ENCODE data around the gene ATAD3B.
"Not testable (repeated sequence)": the region's sequence is repeated elsewhere in the genome, so short reads cannot be mapped to it uniquely, and the experiment has no call there.

Gene ATAD3B

DNA sequence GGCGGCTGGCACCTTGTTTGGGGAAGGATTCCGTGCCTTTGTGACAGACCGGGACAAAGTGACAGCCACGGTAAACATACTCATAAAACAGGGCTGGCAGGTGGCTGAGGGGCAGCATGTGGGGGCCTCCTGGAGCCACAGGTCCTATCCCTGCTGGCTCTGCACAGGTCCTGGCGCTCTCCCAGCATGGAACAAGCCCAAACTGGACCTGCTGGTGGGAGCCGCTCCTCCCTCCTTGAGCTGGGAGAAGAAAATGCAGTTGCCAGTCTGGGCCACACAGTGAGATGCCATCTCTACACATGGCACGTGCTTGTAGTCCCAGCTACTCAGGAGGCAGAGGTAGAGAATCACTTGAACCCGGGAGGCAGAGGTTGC lies 19.2 kb upstream of the ATAD3B start:
- DNase-seq = not testable (repeated sequence)

DNA sequence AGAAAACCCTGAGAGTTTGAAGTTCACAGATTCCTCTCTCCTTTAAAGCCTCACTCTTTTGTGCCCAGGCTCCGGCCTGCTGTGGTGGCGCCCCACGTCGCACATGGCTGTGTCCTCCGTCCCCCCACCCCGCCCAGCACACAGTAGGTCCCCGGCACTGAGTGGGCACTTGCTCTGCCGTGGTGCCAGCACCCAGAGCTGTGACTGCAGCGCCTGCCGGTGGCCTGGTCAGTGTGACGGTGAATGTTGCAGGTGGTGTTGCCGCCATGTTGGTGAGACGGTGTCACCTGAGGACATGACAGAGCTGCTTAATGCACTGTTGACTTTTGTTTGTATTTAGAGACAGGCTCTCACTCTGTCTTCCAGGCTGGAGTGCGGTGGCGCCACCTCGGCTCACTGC lies 18.7 kb upstream of the ATAD3B start:
- DNase-seq = no peak

DNA sequence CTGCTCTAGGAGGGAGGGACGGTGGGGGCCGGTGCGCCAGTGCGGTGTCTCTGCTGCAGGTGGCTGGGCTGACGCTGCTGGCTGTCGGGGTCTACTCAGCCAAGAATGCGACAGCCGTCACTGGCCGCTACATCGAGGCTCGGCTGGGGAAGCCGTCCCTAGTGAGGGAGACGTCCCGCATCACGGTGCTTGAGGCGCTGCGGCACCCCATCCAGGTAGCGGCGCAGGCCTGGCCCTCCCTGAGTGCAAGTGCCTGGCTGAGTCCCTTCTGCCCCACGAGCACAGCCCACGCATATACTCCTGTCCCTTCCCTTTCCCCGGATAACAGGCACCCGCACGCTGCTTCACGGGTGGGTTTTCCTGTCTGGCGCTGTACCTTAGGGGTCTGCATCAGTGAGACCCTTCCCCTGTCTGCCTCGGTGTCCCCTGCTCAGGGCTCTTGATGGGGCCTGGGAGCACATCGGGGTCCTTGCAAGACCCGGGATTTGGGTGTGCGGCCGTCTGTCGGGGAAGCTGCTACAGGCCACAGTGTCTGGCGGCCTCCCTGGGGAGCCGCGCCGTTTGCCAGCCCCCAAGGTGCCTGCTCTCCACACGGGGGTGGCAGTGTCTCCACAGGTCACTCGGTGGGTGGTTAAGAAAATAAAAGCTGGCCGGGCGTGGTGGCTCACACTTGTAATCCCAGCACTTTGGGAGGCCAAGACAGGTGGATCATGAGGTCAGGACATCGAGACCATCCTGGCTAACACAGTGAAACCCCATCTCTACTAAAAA lies 17.1 kb upstream of the ATAD3B start:
- not testable (repeated sequence) for DNase-seq

DNA sequence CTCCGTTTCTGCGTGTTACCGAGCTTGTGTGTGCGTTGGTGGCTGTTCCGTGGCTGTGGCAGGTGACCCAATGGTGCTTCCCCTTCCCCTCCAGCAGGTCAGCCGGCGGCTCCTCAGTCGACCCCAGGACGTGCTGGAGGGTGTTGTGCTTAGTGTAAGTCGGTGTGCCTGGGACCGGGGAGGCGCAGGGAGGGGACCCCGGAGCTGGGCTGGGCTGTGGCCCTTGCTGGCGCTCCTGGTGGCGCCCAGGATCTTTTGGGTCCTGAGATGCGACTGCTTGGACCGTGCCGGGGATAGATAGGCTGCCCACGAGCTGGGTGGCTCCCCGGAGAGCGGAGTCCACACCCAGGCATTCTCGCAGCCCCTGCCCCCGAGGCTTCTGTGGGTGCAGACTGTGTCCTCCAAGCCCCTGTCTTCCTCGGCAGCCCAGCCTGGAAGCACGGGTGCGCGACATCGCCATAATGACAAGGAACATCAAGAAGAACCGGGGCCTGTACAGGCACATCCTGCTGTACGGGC lies 16.1 kb upstream of the ATAD3B start:
- no peak for DNase-seq

DNA sequence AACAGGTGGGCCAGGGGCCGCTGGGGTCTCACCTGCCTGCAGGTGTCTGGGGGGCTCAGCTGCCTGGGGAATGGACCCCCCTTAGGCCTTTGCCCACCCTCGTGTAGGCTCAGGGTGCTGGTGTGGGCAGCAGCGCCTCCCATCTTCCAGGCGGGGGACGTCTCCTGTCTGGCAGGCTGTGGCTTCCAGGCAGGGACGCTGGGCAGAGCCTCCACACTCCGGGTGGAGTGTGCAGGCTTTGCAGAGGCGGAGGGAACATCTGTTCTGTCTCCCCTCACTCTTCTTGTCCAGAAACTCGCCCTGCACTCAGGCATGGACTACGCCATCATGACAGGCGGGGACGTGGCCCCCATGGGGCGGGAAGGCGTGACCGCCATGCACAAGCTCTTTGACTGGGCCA lies 15.6 kb upstream of the ATAD3B start:
- DNase-seq = not testable (repeated sequence)

DNA sequence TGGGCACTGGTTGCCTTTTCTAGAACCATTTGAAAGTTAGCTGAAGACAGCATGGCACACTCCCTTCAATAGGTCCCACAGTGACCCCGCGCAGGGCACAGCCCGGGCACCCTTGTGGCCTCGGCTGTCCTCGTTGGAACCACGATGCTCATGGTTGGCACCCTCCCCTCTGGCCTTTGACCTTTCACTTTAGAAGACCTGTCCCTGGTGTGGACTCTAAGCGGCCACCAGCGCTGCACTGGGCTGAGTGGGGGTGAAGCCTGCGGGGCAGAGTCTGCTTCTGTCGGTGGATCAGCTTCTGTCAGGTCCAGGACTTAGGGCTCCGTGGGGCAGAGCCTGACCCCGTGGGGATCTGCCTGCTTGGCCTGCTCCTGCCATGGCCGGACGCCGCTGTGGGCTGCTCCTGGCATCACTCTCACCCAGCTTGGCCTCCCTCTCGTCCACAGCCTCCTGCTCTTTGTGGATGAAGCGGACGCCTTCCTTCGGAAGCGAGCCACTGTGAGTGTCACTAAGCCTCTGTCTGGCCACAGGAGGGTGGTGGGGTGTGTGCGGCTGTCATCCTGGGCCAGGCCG lies 14.8 kb upstream of the ATAD3B start:
- DNase-seq = not testable (repeated sequence)

DNA sequence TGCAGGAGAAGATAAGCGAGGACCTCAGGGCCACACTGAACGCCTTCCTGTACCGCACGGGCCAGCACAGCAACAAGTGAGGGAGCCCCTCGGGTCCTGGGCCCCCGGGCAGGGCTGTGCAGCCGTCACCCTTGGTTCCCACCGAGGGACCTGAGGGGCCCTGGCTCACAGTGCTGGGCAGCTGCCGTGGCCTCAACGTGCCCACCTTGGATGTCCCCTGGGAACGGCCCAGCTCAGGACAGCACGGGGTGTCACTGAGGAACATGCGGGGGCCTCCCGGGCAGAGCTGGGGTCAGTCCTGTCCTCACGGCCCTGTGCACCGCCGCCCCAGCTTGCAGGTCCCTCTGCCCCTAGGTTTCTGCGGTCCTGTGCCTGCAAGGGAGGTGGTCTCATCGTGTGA lies 12.4 kb upstream of the ATAD3B start:
- not testable (repeated sequence) for DNase-seq

DNA sequence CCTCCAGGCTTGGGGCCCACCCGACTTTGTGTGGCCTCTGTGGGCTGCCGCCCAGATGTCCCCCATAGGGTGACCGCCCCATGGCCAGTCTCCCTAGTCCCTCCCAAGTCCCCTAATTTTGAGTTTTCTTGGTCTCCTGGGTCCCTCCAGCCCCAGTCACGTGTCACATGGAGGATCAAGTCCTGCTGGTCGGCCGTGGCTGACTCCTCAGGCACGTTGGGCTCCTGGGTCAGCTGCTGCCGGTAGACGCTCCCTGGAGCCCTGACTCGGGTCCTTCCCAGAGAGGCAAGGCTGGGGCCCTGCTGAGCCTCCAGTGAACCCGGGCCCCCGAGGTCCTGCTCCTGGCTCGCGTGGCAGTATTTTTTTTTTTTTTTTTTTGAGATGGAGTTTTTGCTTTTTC lies 11.9 kb upstream of the ATAD3B start:
- DNase-seq = not testable (repeated sequence)

DNA sequence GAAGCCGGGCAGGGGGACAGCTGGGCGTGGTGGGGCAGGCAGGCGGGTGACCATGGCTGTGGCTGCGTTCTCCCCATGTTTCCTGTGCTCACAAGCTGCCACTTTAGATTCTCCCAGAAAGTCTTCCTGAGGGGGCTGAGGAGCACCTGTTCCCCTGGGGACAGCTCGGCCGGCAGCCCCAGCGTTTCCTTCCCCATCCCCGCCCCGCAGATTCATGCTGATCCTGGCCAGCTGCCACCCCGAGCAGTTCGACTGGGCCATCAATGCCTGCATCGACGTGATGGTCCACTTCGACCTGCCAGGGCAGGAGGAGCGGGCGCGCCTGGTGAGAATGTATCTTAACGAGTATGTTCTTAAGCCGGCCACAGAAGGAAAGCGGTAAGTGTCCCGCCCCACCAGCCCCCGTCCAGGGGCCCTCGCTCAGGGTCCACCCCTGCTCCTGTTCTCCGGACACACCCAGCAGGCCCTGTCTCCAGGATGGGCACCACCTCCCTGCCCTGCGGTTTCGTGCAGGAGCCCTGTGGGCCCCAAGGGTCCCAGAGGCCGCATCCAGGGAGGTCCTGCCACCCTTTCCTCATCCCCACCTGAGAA lies 10.9 kb upstream of the ATAD3B start:
- no peak for DNase-seq

DNA sequence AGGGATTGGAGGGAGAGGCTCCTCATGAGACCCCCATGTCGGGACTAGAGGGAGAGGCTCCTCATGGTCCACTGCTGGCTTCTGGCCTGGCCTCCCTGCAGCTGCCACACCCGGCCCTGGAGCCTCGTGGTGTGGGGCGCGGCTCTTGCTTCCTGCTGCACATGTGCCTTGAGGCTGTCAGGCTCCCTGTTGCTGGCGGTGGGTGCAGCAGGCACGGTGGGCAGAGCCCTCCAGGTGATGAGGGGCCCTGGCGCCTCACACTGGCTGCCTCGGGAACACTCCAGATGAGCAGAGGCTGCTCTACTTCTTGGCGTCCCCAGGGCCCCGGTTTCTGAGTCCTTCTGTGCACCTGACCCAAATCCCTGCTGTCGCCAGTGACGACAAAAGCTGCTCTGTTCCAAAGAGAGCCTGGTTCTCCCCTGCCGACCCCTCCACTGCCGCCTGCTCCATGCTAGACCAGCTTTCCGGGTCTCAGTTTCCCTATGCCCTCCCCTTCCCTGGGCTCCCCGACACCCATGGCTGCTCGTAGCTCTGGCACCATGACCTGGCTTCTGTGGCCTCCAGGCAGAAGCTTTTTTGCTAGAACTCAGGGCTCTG lies 9.7 kb upstream of the ATAD3B start:
- DNase-seq = no peak

DNA sequence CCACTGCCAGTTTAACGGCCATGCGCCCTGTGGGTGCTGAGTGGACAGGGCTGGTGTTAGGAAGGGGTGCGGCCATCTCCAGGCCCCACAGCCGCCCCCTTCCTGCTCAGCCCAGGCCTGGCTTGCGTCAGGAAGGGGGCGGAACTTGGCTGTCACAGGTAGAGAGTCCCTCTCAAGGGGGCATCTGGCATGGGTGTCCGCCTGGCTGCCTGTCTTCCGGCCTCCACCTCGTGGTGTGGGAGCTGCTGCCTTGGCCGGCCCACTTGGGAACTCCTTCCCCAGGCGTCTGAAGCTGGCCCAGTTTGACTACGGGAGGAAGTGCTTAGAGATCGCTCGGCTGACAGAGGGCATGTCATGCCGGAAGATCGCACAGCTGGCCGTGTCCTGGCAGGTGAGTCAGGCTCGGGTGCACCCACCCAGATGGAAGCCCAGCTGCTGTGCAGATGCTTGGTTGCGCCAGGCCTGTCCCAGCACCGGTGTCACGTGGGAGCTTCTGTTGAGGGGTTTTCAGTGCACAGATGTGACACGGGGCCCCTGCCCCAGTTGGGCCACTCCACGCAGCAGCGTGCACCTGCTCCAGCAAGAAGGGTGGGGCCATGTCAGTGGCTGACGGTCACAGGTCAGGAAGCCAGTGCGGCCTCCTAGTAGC lies 9.1 kb upstream of the ATAD3B start:
- DNase-seq = no peak

DNA sequence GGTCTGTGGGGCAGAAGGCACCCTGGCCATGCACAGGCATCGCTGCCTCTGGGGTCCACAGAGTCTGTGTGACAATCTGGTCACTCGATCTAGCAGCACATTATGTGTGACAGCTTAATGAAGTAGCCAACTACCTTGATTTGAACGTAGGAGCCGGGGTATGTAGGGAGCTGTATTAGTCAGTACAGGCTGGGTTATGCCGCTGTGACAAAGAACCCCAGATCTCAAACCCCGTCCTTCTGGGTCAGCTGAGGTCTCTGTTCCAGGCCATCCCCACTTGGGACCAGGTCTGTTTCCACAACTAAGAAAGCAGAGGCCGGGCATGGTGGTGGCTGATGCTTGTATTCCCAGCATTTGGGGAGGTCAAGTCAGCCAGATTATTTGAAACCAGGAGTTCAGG lies 8.3 kb upstream of the ATAD3B start:
- no peak for DNase-seq

DNA sequence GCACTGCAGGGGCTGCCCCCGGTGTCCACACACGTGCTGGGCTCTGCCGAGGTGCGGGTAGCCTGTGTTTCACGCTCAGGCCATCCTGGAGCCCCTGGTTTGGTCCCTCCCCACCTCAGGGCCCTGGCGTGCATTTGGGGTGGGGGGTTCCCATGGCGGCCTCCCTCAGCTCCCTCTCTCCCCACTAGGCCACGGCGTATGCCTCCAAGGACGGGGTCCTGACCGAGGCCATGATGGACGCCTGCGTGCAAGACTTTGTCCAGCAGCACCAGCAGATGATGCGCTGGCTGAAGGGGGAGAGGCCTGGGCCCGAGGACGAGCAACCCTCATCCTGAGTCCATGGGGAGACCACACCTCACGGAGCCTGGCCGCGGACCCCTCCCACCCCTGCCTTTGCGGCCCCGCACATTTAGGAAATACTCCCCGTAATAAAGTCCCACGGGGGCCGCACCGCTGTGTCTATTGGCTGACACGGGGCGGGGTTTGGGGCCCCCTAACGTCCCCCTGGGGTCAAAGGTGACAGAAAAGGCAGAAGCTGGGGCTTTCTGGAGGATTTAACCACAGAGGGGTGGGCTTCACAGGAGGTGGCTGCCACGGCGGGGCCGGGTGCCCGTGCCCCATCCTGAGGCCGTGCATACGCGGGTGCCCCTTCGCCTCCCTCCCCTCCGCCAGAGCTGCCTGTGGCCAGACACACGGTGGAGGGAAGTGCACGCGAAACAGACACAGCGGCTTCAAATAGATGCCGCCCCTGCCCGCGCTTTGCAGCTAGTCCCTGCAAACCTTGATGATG lies 3.2 kb upstream of the ATAD3B start:
- not testable (repeated sequence) for DNase-seq

DNA sequence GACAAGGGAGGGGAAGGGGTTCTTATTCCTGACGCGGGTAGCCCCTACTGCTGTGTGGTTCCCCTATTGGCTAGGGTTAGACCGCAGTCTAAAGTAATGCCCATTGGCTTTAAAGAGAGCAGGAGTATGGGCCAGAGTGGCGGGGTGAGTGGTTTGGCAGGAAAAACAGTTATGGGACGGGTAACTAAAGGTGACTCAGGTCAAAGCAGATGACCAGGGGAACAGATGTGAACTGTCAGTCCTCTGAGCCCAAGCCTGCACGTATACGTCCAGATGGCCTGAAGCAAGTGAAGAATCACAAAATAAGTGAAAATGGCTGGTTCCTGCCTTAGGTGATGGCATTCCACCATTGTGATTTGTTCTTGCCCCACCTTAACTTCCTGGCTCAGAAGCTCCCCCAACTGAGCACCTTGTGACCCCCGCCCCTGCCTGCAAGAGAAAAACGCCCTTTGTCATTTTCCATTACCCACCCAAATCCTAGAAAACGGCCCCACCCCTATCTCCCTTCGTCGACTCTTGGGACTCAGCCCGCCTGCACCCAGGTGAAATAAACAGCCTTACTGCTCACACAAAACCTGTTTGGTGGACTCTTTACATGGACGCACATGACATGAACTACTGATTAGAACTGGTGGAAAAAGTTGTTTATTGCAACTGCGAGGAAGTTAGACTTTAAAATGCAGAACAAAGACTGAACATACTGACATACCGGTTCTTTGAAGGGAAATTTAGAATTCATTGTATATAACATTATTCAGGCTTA lies 758 bp upstream of the ATAD3B start:
- DNase-seq = no peak

DNA sequence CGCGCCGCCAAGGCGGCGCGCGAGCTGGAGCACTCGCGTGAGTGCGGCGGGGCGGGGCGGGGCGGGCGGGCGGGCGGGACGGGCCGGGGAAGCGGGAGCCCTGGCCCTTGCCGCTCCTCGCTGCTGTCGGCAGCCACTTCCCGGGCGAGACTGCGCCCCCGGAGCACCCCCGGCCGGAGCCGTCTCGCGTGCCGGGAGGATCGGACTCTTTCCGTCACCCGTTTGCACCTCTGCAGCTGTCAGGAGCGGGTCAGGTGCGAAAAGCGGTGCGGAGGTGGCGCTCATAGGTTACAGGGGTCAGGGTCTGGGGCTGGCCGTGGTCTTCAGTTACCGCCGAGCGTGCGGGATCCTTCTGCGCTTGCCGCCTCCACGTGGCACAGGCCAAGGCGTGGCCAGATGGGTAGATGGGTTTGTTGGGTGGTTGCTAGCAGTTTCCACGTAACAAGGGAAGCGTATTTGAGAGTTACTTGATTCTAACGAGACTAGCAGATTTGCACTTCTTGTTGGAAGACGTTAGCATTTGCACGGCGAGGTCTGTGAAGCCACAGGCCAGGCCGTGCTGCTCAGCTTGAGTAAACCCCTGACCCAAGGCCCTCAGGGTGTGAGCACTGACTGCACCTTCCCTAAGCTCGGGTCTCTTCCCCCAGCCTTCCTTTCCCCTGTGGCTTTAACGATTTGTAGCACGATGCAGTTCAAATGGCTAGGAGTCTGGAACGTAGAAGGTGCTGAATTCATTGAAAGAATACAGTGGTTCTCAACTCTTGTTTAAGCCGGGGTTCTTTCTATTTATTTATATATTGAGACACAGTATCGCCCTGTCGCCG lies 700 bp downstream of the ATAD3B start:
- not testable (repeated sequence) for DNase-seq

DNA sequence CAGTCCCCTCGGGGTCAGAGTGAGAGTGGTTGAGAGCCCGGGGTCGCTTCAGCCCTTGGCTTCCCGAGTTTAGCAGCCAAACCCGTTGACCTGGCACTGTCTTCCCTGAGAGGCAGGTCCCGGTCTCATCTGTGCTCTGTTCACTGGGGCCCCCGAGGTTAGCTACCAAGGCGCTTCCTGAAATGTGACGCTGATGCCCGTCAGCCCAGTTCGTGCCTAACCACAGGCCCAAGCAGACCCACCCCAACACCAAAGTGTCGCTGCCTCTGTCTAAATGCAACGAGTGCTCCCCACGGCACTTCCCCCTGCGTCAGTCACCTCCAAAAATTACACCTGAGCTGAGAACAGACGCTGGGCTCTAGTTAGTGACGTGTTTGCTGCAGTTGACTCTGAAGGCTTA lies 4.4 kb downstream of the ATAD3B start:
- not testable (repeated sequence) for DNase-seq

DNA sequence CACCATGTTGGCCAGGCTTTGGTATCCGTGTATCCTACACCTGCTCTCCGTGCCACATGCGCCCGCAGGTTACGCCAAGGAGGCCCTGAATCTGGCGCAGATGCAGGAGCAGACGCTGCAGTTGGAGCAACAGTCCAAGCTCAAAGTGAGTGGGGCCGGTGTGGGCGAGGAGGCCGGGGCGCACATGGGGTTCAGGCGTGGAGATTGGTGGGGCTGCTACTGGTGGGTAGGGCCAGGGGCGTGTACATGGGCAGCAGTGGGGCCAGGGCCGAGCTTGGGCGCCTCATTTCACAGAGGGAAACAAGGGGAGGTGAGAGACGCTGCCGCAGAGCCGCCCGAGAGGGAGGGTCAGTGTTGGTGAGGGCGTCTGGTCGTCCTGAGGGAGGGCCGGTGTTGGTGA lies 5.6 kb downstream of the ATAD3B start:
- DNase-seq = no peak

DNA sequence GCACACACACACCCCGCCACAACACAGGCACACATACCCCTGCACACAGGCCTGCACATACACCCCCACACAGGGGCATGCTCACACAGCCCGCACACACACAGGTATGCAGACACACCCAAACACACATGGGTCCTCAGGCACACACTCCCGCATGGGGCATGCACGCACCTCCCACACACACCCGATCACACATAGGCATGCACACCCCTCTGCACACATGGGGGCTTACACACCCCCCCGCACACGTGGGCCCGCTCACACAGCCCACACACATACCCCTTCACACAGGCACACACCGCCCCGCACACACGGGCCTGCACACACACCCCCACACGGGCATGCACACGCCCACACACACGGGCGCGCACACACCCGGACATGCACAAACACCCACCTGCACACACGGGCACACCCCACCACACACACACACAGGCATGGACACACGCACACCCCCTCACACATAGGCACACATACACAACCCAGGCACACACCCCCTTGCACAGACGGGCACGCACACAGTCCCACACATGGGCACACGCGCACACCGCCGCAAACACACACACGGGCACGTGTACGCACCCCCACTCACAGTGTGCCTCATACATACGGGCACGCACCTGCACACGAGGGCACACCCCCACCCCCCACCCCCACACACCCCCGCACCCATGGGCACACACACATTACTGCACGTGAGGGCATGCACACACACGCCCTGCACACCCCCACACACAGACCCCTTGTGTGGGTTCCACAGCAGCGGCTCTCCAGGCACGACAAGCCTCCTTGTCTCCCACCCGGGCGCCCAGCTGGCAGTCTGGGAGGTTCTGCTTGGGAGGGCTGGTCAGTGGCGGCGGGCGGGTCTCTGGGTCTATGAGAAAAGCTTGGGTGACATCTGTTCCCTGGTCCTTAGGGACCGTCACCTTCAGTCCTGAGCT lies 8.3 kb downstream of the ATAD3B start:
- no peak for DNase-seq

DNA sequence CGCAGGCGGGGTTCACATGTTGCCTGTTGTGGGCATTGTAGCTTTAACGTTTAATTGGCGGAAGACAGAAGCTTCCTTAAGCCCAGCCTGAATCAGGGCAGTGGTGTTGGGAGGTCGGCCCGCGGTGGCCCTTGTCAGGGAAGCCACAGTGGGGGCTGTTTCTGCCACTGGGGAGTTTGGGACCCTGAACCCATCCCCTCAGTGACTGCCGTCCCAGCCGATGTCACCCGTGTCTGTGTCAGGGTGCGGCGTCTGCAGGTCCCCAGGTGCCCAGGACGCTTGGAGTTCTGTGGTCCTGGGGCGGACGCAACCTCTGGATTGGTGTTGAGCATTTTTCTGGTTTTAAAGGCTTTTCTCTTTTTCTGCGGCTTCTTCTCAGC lies 8.9 kb downstream of the ATAD3B start:
- DNase-seq = not testable (repeated sequence)

DNA sequence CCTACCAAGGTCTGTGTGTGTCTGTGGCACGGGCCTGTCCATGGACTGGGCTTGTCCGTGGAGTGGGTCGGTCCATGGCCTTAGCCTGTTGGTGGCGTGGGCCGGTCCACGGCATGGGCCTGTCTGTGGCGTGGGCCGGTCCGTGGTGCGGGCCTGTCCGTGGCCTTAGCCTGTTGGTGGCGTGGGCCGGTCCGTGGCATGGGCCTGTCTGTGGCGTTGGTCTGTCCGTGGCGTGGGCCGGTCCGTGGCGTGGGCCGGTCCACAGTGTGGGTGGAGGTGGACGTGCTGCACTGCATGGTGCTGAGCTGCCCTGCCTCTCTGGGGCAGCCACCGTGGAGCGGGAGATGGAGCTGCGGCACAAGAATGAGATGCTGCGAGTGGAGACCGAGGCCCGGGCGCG lies 10.2 kb downstream of the ATAD3B start:
- not testable (repeated sequence) for DNase-seq
